Measurements from ENCODE around the gene ENGASE.
"Not testable (repeated sequence)": the region's sequence is repeated elsewhere in the genome, so short reads cannot be mapped to it uniquely, and the experiment has no call there.

Gene ENGASE, protein sequence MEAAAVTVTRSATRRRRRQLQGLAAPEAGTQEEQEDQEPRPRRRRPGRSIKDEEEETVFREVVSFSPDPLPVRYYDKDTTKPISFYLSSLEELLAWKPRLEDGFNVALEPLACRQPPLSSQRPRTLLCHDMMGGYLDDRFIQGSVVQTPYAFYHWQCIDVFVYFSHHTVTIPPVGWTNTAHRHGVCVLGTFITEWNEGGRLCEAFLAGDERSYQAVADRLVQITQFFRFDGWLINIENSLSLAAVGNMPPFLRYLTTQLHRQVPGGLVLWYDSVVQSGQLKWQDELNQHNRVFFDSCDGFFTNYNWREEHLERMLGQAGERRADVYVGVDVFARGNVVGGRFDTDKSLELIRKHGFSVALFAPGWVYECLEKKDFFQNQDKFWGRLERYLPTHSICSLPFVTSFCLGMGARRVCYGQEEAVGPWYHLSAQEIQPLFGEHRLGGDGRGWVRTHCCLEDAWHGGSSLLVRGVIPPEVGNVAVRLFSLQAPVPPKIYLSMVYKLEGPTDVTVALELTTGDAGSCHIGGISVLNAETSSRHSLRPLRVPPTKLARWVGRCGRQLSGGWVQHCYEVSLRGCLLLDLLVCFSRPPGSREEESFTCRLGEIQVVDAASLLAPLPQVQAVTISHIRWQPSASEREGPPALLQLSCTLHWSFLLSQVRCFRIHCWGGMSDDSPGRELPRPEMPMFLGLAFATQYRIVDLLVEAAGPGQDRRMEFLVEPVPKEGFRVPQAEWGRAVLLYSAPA

DNA sequence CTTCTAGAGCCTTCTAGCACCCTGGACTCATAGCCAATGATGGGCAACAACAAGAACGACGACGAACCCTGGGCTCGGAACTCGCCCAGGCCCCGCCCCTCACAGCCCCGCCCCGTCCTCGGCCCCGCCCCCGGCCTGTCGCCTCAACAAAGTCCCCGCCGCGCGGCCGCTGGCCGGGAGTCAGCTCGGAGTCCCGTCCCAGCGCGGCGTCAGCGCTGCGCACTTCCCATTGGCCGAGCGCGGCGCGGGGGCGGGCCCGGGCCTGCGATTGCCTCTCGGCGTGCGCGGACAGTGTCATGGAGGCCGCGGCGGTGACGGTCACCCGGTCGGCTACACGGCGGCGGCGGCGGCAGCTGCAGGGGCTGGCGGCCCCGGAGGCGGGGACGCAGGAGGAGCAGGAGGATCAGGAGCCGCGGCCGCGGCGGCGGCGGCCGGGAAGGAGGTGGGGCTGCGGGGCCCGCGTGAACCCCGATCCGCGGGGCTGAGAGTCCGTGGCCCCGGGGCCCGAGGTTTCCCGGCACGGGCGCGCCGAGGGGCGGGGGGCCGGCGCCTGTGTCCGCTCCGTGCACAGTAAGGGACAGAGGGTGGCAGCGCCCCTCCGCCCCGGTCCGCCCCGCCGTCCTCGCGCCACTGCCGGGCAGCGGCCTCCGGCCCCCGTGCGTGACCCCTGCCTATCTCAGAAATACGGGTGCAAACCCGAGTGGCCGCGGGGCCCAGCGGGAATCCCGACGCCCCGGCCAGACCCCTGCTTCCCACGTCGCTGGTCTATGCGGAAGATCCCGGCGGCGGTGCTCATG, at the start of gene ENGASE:
Gene ENGASE, plus strand, starts transcription at position 176 of the 797 bp plus-strand sequence. Its CDS starts 121 bp downstream, at position 297.
- DNase-seq (ENCODE audit: low read depth) = peak; percentile 83

DNA sequence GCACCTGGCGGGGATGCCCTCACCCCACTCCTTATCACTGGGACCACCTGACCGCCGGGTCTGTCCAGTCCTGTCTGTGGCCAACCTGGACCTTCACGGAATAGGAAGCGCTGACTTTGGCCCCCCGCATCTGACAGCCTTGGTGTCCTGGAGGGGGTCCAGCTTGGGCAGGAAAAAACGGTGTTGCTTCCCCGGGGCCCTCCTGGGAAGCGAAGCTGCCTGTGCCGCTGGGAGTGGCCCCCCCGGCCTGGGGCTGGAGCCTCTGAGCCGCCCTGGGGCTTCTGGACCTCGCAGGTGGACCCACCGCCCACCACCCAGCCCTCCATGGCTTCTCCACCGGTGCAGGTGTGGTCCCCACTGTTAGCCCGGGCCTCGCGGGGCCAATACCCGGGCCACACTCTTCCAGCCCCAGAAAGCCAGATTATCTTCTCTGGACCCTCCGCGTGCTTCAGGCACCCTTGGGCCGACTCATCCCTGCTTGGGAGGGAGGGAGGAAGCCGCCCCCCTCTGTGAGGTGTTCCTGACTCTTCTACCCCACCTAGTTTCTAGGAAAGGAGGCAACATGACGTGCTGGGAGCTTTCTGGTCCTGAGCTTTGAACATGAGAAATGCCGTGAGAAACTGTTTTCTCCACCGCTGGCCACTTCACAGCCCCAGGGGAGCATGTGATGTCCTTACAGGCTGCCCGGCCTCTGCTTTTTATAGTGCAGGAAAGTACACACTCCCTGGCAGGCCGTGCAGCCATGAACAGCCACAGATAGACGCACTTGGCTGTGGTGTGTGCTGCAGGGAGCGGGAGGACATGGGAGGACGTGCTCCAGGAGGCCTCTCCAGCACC, 49.5 kb upstream of the ENGASE start:
- no peak for DNase-seq (ENCODE audit: low read depth)

DNA sequence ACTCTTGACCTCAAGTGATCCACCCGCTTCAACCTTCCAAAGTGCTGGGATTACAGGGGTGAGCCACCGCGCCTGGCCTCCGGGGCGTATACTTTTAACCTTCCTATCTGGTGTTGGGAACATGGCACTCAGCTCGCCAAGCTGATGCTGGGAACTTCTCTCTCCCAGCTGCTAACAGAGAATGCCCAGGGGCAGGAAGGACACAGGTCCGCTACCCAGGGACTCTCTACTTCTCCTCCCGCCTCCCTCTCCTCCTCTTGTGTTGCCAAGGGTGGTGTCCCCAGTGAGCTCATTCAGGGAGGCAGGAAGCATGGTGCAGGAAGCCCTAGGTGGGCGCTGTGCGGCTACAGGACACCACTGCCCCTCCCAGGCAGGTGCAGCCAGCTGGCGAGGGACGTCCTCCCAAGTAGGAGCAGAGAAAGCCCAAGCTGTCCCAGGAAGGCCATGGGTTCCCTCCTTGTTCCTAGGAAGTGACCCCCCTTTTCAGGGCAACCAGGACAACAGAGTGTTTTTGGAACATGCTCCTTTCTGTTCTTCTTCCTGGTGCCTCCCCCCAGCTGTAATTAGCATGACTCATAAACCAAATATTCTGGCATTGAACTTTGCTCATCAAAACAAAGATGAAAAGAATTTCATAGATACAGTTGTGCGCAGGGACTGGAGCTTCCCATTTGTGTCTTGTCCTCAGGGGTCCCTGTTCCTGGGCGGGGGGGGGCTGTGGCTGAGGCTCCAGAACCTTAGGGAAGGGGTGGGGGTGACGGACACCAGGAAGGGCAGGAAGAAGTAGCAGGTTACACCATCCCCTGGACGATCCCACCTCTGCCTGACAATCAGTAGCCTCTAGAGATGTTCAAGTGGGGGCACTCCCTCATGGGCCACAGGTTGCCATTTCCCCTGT, 48.0 kb upstream of the ENGASE start:
- no peak for DNase-seq (ENCODE audit: low read depth)

DNA sequence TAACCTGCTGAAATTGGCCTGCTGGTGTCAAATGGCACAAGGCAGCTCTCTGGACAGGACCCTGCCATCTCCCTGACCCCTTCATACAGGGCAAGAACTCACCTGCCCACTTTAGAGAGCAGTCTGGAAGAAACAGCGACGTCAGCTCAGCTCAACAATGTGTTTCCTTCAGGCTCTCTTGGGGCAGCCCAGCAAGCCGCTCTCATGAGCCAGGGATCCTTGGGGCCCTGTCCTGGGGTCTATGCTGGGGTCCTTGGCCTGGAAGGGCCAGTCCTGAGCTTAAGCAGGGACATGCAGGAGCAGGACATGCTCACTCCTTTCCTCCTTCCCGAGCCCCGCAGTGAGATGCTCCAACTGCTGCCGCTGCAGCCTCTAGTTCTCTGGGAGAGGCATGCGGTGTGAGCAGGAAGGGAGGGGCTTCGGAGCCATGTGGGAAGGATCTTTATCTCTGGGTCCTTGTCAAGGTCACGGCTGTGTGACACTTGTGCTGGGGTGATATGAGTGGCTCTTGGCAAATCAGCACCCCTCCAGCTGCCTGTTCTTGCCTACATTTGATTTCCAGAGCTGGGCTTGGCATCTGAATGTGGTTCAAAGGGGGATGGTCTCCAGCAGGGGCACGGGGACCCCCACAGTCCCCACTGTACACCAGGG, 47.2 kb upstream of the ENGASE start:
- no peak for DNase-seq (ENCODE audit: low read depth)

DNA sequence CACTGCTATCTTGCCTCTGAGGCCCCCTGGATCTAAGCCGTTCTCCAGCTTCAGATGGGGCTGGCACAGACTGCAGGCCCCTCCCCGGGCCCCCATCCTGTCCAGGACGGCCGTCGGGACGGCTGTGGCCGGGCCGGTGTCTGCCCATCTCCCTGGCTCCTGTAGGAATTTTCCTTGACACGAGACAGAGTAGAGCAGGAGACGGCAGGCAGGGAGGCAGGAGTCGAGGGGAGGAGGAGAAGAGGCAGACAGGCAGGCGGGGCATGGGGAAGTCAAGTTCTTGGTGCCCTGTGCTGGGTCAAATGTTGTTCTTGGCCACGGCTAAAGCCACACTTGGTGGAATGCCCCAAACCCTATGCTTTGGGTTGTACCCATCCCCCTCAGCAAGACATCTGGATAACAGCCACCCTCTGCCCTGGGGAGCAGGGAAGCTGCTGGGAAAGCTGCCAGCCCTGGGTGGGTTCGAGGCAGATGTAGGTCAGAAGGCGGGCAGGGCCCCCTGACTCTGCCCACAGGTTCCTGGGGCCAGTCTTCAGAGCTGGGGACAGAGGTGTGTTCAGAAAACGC, 46.6 kb upstream of the ENGASE start:
- DNase-seq (ENCODE audit: low read depth) = no peak

DNA sequence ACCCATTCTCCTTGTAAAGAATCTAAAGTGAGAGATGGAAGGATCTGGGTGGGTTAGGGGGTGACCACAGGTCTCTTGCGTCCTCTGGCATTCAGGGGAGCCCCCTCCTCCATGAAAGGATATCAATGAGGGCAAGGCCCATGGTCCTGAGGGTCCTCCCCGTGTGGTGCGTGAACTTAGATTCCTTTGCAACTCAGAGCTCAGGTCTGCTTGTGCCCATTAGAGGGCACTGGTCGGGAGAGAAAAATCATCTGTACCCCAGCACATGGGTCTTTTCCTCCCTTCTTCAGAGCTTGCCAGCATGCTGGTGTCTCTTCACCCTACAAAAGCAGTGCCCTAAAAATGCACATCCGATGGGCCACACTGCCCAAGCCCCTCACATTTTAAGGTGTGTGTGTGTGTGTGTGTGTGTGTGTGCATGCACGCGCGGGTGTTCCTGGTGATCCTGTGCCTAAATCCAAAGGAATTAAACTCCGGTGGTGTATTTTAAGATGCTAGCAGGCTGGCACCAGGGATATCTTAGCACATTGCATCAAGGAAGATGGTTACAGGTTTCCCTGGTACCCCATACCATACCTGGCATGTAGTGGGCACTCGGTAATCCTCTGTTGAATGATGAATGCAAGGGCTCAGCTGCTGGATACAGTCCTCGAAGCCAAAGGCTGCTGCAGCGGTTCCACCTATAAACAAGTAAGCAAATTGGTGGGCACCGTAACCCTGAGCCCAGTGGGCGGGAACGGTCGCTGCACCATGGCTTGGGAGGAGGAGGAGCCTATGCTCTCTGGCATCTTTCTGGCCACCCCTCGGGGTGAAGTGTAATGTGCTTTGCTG, 45.9 kb upstream of the ENGASE start:
- DNase-seq (ENCODE audit: low read depth) = no peak

DNA sequence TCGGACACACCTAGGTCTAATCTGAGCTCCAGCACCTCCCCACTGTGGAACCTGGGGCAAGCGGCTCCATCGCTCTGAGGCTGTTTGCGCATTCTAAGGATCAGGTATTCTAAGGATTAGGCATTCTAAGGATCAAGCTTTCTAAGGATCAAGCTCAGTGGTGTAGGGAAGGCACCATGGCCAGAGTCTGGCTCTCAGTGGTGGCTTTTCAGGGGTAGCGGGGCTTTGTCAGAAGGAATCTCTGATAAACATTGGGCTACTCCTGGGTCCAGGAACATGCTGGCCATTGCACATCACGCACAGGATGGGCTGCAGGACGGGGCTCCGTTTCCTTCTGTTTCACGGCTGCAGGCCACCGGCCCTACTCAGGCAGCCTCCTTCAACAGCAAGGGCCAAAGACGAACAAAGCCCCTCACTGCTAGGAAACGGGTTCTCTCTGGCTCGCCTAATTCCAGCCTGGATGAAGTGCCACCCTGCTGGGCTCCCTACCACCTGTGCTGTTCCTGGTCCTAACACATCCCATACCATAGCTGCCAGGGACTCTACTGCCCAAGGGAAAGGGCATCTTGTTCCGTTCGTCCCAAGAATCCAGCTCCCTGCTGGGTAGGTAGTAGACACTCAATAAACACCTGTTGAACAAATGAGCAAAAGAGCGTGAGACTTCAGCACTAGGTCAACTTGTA, 45.2 kb upstream of the ENGASE start:
- no peak for DNase-seq (ENCODE audit: low read depth)

DNA sequence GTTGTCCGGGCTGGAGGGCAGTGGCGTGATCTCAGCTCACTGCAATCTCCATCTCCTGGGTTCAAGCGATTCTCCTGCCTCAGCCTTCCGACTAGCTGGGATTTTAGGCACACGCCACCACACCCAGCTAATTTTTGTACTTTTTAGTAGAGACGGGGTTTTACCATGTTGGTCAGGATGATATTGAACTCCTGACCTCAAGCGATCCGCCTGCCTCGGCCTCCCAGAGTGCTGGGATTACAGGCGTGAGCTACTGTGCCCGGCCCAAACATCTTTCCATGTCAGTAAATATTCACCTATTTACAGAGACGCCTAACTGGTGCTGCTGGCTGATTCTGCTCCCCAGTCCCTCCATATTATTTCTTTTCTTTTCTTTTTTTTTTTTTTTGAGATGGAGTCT, 44.0 kb upstream of the ENGASE start:
- DNase-seq (ENCODE audit: low read depth) = not testable (repeated sequence)

DNA sequence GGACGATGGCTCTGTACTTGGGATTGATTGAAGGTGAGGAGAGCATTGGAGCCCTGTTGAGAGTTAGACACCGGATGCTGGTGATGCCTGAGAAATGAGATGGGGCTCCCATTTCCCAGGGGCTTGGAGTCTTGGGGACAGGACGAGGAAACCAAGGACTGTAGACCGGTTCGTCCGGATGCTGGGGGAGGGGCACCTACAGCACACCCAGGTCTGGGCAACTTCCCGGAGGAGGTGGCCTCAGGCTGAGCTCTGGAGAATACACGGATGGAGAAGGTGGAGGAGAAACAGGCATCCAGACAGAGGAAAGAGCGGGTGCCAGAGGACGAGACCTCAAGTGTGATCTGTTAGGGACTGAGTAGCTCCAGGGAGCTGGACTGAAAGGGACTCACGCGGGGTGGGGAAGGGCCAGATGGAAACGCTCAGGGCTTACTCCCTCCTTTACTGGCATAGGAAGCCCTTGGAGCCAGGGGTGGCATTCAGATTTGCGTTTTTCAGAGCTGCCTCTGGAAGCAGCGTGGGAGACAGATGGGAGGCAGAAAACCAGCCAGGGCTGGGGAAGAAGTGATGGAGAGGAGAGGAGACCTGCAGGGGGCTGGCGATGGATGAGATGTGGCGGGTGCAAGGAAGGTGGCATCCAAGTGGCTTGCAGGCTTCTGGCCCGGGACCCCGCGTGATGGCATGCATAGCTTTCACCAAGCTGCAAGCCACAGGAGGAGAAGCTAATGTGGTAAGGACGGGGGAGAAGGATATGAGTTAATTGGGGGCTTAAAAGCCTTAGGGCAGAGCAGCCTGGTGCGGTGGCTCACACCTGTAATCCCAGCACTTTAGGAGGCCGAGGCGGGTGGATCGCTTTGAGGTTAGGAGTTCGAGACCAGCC, 42.4 kb upstream of the ENGASE start:
- DNase-seq (ENCODE audit: low read depth) = no peak

DNA sequence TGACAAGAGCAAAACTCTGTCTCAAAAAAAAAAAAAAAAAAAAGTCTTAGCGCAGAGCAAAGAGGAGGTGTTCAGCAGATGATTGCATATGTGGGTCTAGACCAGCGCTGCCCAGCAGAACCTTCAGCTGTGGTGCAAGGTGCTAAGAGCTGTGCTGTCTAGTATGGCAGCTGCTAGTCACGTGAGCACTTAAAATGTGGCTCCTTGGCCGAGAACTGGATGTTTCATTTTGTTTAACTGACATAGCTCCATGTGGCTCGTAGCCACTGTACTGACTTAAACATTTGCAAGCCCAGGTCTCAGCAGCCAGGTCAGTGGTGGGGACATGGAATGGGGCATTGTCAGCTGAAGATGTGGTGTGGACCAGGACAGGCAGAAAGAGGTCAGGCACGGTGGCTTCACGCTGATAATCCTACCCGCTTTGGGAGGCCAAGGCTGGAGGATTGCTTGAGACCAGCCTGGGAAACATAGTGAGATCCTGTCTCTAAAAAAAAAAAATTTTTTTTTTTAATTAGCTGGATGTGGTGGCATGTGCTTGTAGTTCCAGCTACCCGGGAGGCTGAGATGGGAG, 41.5 kb upstream of the ENGASE start:
- DNase-seq (ENCODE audit: low read depth) = no peak

DNA sequence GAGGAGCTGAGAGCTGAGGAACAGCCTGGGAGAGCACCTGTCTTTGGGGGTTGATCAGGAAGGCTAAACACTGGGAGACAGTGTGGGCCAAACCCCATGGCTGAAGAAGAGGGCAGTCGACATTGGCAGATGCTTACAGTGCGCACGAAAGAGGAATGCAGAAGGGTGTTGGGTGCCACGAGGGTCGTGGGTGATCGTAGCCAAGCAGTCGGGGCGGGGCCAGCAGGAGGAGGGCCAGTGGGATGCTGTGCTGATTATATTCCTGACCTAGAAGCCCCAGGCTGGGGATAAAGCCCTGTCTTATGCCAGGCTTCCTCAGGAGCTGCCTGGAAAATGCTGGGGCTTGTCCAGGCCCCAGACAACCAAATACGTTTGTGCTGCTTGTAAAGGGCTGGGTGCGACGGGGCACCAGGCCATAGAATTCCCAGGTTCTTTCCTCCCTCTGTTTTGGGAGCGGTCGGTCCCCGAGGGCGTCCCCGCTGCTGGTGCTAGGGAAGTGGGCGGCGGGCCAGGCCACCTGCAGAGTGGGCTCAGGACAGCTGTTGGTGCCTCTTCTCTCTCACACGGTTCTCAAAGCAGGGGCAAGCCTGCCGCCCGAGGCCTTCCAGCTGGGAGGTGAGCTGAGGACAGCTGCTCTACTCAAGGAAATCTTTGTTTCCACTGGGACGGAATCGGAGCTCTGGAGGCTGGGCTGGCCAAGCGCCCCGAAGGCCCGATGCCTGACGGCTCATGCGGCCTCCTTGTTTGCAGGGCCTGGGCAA, 40.7 kb upstream of the ENGASE start:
- no peak for DNase-seq (ENCODE audit: low read depth)

DNA sequence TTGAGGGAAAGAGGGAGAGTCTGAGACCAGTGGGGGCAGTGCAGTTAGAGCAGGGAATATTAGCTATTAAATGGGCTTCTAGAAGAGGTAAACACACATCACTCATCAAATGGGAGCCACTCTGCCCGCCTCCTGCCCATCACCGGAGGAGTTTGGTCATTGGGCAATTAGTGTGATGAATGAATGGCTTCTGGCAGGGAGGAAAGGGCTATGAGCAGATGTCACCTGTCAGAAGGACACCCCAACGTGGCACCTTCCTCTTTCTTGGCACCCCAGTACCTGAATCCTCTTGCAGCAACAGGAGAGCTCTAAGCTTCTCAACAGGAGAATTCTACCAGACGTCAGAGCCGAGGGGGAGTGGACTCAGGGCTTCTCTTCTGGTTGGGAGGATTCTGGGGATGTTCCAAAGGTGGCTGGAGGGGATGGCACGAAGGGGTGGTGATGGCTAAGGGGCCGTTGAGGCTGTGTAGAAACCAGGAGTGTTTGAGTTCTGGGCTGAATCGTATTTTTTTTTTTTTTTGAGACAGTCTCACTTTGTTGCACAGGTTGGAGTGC, 39.6 kb upstream of the ENGASE start:
- DNase-seq (ENCODE audit: low read depth) = no peak

DNA sequence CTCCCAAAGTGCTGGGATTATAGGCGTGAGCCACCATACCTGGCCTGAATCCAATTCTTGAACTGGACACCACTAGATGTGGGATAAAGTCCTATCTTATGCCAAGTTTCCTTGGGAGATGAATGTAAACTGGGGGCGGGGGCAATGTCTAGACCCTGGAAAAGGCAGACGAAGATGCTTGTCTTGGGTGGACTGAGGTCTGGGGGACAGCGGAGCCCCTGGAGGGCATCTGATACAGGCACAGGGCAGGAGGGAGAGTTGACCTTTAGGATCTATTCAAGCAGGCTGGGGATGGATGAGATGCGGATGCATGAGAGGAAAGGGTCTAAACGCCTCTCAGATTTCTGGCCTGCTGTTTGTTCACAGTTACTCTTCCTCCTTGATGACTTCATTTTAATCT, 38.9 kb upstream of the ENGASE start:
- DNase-seq (ENCODE audit: low read depth) = no peak

DNA sequence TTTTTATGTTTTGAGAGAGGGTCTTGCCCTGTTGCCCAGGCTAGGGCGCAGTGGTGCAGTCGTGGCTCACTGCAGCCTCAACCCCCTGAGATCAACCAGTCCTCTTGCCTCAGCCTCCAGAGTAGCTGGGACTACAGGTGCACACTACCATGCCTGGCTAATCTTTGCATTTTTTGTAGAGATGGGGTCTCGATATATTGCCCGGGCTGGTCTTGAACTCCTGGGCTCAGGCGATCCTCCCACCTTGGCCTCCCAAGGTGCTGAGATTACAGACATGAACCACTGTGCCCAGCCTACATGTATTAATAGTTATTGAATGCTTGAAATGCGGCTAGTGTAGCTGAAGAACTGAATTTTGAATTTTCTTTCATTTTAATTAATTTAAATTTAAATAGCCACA, 38.4 kb upstream of the ENGASE start:
- DNase-seq (ENCODE audit: low read depth) = no peak

DNA sequence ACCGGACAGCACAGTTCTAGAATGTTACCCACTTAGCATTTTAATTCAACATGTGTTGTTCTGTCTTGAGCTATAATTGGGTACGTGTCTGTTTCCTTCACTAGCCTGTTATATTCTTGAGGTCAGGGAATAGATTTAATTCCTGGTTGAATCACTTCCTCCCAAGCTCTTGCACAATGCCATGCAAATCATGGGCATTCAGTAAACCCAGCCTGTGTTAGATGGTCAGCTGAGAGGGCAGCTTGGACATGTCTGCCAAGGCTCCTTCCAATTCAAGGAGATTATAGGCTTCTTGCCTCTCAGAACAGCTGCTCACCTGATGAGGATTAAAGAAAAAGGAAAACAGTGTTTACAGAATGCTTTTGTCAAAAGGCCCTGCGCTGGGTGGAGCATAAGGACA, 38.0 kb upstream of the ENGASE start:
- DNase-seq (ENCODE audit: low read depth) = peak; percentile 94
